Measurements from ENCODE around the gene MGAM2. TPM values are rescaled to one million over a fixed set of nuclear protein-coding genes. Genes with fewer than 3 reads are reported as not detected.

The MGAM2 gene
- total and polyA plus RNA-seq, 2 experiments from 2014 or later: 0.07 TPM; not detected in 1

DNA sequence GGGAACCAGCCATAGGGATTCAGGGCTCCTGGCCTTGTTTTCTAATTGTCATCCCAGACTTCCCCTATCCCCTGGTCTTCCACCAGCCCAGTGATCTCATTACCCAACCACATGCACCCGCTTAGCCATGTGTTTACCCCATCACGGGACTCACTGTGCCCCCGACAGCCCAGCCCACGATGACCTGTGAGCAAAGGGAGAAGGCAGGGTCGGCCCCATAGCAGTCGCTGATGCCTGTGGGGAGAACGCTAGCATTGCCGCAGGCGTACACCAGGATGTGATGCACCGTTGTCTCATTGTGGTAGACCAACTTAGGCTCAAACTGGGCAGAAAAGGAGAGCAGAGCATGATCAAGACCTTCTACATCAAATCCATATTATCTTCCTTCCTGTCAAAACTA, 132.3 kb downstream of the MGAM2 start:
- H3K27me3 ChIP-seq (ENCODE audit: insufficient read depth): no peaks in the 10 kb centered on the region
- ATAC-seq (no peak), DNase-seq (ENCODE audit: low spot score) (no peak)
- TF ChIP-seq ZNF331 (CRISPR knock-in tag; IDR thresholded peaks at IDR 0.05; ENCODE audit: low read depth) (no peak), JUNB (IDR thresholded peaks at IDR 0.05; ENCODE audit: unreplicated experiment) (no peak), CREB1 (CRISPR knock-in tag; IDR thresholded peaks at IDR 0.05; ENCODE audit: low read depth) (no peak), EZH2phosphoT487 (IDR thresholded peaks at IDR 0.05; ENCODE audit: unreplicated experiment) (no peak), EZH2 (IDR thresholded peaks at IDR 0.05; ENCODE audit: low read depth, unreplicated experiment) (no peak), POLR2AphosphoS5 (IDR thresholded peaks at IDR 0.05; ENCODE audit: low read depth) (no peak), STAT1 (IDR thresholded peaks at IDR 0.05; ENCODE audit: unreplicated experiment) (no peak), CTCF (conservative IDR thresholded peaks at IDR 0.05; ENCODE audit: low read depth in 2 of 2) (no peak), NANOG (IDR thresholded peaks at IDR 0.05; ENCODE audit: borderline replicate concordance) (no peak), ZNF114 (CRISPR knock-in tag; IDR thresholded peaks at IDR 0.05) (no peak)
- TF ChIP-seq, protein P1, sequence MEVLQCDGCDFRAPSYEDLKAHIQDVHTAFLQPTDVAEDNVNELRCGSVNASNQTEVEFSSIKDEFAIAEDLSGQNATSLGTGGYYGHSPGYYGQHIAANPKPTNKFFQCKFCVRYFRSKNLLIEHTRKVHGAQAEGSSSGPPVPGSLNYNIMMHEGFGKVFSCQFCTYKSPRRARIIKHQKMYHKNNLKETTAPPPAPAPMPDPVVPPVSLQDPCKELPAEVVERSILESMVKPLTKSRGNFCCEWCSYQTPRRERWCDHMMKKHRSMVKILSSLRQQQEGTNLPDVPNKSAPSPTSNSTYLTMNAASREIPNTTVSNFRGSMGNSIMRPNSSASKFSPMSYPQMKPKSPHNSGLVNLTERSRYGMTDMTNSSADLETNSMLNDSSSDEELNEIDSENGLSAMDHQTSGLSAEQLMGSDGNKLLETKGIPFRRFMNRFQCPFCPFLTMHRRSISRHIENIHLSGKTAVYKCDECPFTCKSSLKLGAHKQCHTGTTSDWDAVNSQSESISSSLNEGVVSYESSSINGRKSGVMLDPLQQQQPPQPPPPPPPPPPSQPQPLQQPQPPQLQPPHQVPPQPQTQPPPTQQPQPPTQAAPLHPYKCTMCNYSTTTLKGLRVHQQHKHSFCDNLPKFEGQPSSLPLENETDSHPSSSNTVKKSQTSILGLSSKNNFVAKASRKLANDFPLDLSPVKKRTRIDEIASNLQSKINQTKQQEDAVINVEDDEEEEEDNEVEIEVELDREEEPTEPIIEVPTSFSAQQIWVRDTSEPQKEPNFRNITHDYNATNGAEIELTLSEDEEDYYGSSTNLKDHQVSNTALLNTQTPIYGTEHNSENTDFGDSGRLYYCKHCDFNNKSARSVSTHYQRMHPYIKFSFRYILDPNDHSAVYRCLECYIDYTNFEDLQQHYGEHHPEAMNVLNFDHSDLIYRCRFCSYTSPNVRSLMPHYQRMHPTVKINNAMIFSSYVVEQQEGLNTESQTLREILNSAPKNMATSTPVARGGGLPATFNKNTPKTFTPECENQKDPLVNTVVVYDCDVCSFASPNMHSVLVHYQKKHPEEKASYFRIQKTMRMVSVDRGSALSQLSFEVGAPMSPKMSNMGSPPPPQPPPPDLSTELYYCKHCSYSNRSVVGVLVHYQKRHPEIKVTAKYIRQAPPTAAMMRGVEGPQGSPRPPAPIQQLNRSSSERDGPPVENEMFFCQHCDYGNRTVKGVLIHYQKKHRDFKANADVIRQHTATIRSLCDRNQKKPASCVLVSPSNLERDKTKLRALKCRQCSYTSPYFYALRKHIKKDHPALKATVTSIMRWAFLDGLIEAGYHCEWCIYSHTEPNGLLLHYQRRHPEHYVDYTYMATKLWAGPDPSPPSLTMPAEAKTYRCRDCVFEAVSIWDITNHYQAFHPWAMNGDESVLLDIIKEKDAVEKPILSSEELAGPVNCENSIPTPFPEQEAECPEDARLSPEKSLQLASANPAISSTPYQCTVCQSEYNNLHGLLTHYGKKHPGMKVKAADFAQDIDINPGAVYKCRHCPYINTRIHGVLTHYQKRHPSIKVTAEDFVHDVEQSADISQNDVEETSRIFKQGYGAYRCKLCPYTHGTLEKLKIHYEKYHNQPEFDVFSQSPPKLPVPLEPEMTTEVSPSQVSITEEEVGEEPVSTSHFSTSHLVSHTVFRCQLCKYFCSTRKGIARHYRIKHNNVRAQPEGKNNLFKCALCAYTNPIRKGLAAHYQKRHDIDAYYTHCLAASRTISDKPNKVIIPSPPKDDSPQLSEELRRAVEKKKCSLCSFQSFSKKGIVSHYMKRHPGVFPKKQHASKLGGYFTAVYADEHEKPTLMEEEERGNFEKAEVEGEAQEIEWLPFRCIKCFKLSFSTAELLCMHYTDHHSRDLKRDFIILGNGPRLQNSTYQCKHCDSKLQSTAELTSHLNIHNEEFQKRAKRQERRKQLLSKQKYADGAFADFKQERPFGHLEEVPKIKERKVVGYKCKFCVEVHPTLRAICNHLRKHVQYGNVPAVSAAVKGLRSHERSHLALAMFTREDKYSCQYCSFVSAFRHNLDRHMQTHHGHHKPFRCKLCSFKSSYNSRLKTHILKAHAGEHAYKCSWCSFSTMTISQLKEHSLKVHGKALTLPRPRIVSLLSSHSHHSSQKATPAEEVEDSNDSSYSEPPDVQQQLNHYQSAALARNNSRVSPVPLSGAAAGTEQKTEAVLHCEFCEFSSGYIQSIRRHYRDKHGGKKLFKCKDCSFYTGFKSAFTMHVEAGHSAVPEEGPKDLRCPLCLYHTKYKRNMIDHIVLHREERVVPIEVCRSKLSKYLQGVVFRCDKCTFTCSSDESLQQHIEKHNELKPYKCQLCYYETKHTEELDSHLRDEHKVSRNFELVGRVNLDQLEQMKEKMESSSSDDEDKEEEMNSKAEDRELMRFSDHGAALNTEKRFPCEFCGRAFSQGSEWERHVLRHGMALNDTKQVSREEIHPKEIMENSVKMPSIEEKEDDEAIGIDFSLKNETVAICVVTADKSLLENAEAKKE (CRISPR knock-in tag; IDR thresholded peaks at IDR 0.05): no peak
- TF ChIP-seq, protein P2, sequence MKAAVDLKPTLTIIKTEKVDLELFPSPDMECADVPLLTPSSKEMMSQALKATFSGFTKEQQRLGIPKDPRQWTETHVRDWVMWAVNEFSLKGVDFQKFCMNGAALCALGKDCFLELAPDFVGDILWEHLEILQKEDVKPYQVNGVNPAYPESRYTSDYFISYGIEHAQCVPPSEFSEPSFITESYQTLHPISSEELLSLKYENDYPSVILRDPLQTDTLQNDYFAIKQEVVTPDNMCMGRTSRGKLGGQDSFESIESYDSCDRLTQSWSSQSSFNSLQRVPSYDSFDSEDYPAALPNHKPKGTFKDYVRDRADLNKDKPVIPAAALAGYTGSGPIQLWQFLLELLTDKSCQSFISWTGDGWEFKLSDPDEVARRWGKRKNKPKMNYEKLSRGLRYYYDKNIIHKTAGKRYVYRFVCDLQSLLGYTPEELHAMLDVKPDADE (IDR thresholded peaks at IDR 0.05): no peak
- TF ChIP-seq, protein P3, sequence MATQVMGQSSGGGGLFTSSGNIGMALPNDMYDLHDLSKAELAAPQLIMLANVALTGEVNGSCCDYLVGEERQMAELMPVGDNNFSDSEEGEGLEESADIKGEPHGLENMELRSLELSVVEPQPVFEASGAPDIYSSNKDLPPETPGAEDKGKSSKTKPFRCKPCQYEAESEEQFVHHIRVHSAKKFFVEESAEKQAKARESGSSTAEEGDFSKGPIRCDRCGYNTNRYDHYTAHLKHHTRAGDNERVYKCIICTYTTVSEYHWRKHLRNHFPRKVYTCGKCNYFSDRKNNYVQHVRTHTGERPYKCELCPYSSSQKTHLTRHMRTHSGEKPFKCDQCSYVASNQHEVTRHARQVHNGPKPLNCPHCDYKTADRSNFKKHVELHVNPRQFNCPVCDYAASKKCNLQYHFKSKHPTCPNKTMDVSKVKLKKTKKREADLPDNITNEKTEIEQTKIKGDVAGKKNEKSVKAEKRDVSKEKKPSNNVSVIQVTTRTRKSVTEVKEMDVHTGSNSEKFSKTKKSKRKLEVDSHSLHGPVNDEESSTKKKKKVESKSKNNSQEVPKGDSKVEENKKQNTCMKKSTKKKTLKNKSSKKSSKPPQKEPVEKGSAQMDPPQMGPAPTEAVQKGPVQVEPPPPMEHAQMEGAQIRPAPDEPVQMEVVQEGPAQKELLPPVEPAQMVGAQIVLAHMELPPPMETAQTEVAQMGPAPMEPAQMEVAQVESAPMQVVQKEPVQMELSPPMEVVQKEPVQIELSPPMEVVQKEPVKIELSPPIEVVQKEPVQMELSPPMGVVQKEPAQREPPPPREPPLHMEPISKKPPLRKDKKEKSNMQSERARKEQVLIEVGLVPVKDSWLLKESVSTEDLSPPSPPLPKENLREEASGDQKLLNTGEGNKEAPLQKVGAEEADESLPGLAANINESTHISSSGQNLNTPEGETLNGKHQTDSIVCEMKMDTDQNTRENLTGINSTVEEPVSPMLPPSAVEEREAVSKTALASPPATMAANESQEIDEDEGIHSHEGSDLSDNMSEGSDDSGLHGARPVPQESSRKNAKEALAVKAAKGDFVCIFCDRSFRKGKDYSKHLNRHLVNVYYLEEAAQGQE (IDR thresholded peaks at IDR 0.05; ENCODE audit: unreplicated experiment): no peak
- no peak overlapping the region for H3K4me3 ChIP-seq
- no peaks in the 10 kb centered on the region for H3K4me1 ChIP-seq (ENCODE audit: insufficient read depth)
- no peaks in the 10 kb centered on the region for H3F3A ChIP-seq (replicated peaks; ENCODE audit: low read depth)
- no peak overlapping the region for H2AFZ ChIP-seq
- Mint-ChIP-seq H3K4me1 (peaks cover 5% of the 10 kb centered on the region; the same call in 2 of the 3 replicates), H3K9me3 (no peaks in the 10 kb centered on the region; the same call in 2 of the 3 replicates), H3K27ac (no peak overlapping the region), H3K4me3 (no peak overlapping the region), H3K36me3 (ENCODE audit: low read depth) (no peaks in the 10 kb centered on the region), H3K27me3 (ENCODE audit: insufficient read depth, low read depth, poor library complexity) (peaks cover 9% of the 10 kb centered on the region)
- H3K36me3 ChIP-seq (ENCODE audit: insufficient read depth): no peaks in the 10 kb centered on the region
- H3K27ac ChIP-seq (ENCODE audit: low read depth): no peak overlapping the region
- H3K4me2 ChIP-seq: no peak overlapping the region
- no peaks in the 10 kb centered on the region for H3K79me2 ChIP-seq (replicated peaks; ENCODE audit: insufficient read depth)
- no peaks in the 10 kb centered on the region; the same call in 1 of the 2 replicates for H3K9me2 ChIP-seq (ENCODE audit: insufficient read depth)
- no peaks in the 10 kb centered on the region for H4K20me1 ChIP-seq (replicated peaks; ENCODE audit: insufficient read depth)
